Neural cell (in vitro differentiated cells): ENCODE measurements around the gene VPS13D. TPM values are rescaled to one million over a fixed set of nuclear protein-coding genes. Genes with fewer than 3 reads are reported as not detected.

Experiments
- H2AFZ ChIP-seq: fragments of 200-600, 300-800 bp; sonication (generic), shearing (Covaris generic); 2 replicates; pipeline ENCODE4 v1.6.0; 2014; ENCODE audit warnings: low read depth, mild to moderate bottlenecking, antibody characterized with exemption, low read length, moderate library complexity
- H3F3A ChIP-seq: fragments of 200-600 bp; shearing (Covaris generic); 2 replicates; pipeline ENCODE4 v1.6.1; 2016; ENCODE audit warnings: mild to moderate bottlenecking, moderate library complexity, mixed read lengths, antibody characterized with exemption, low read length; ENCODE audit not compliant: insufficient read depth, poor library complexity, severe bottlenecking
- H3K27ac ChIP-seq: fragments of 200-600, 300-800 bp; sonication (generic), shearing (Covaris generic); 2 replicates; pipeline ENCODE4 v1.5.1; 2014; ENCODE audit warnings: mild to moderate bottlenecking, low read length, moderate library complexity
- H3K27me3 ChIP-seq: fragments of 300-800, 200-600 bp; sonication (generic), shearing (Covaris generic); 2 replicates; pipeline ENCODE4 v1.6.0; 2014; ENCODE audit warnings: mild to moderate bottlenecking, low read depth, low read length, moderate library complexity; ENCODE audit not compliant: insufficient read depth
- H3K36me3 ChIP-seq: fragments of 300-800, 200-600 bp; sonication (generic), shearing (Covaris generic); 2 replicates; pipeline ENCODE4 v1.5.1; 2014; ENCODE audit warnings: mild to moderate bottlenecking, antibody characterized with exemption, low read length, moderate library complexity; ENCODE audit not compliant: insufficient read depth
- H3K4me2 ChIP-seq: fragments of 300-800, 200-600 bp; sonication (generic), shearing (Covaris generic); 2 replicates; pipeline ENCODE4 v1.6.0; 2014; ENCODE audit warnings: mild to moderate bottlenecking, low read length
- H3K4me3 ChIP-seq: fragments of 300-800, 200-600 bp; sonication (generic), shearing (Covaris generic); 2 replicates; pipeline ENCODE4 v1.5.1; 2014; ENCODE audit warnings: mild to moderate bottlenecking, low read length, moderate library complexity
- H3K79me2 ChIP-seq: fragments of 200-600 bp; shearing (Covaris generic); replicated peaks from 2 replicates; pipeline ENCODE4 v1.6.0; 2014; ENCODE audit warnings: mild to moderate bottlenecking, low read length, moderate library complexity; ENCODE audit not compliant: insufficient read depth
- H3K9ac ChIP-seq: fragments of 300-800, 200-600 bp; sonication (generic), shearing (Covaris generic); 2 replicates; pipeline ENCODE4 v1.6.1; 2016; ENCODE audit warnings: mild to moderate bottlenecking, low read length, mixed read lengths
- H3K9me2 ChIP-seq: fragments of 200-600 bp; shearing (Covaris generic); 2 replicates; pipeline ENCODE4 v1.6.1; 2016; ENCODE audit warnings: mild to moderate bottlenecking, low read length, mixed read lengths; ENCODE audit not compliant: insufficient read depth
- H3K9me3 ChIP-seq: fragments of 200-600, 300-800 bp; sonication (generic), shearing (Covaris generic); 2 replicates; pipeline ENCODE4 v1.6.1; 2016; ENCODE audit warnings: mild to moderate bottlenecking, mixed run types, low read length, moderate library complexity, mixed read lengths
- H4K20me1 ChIP-seq: fragments of 200-600 bp; shearing (Covaris generic); 2 replicates; pipeline ENCODE4 v1.6.1; 2016; ENCODE audit warnings: mild to moderate bottlenecking, mixed run types; ENCODE audit not compliant: insufficient read depth
- EP300 ChIP-seq: fragments of 450-650 bp; conservative IDR thresholded peaks from 2 replicates; pipeline ENCODE4 v1.6.1; 2014; ENCODE audit warnings: antibody characterized with exemption, mild to moderate bottlenecking, moderate library complexity; ENCODE audit not compliant: poor library complexity, severe bottlenecking
- EZH2 ChIP-seq: fragments of 200-600, 300-800 bp; shearing (Covaris generic), sonication (generic); IDR thresholded peaks from 2 replicates; pipeline ENCODE4 v1.6.1; 2014; ENCODE audit warnings: antibody characterized with exemption, low read length, borderline replicate concordance, mild to moderate bottlenecking; ENCODE audit not compliant: insufficient read depth, poor library complexity, severe bottlenecking
- MXI1 ChIP-seq: fragments of 450-650 bp; conservative IDR thresholded peaks from 2 replicates; pipeline ENCODE4 v1.6.1; 2014; ENCODE audit warnings: antibody characterized with exemption, mild to moderate bottlenecking; ENCODE audit not compliant: poor library complexity, severe bottlenecking
- POLR2AphosphoS5 ChIP-seq: IDR thresholded peaks from 2 replicates; pipeline ENCODE4 v1.6.1; 2012
- RAD21 ChIP-seq: fragments of 450-650 bp; conservative IDR thresholded peaks from 2 replicates; pipeline ENCODE4 v1.6.1; 2014; ENCODE audit warnings: antibody characterized with exemption, mild to moderate bottlenecking, moderate library complexity
- SMC3 ChIP-seq: fragments of 450-650 bp; conservative IDR thresholded peaks from 2 replicates; pipeline ENCODE4 v1.6.1; 2014; ENCODE audit warnings: antibody characterized with exemption, mild to moderate bottlenecking, moderate library complexity; ENCODE audit not compliant: poor library complexity
- TAF1 ChIP-seq: IDR thresholded peaks from 2 replicates; pipeline ENCODE4 v1.6.1; 2012; ENCODE audit warnings: low read depth
- polyA plus RNA-seq: library from polyadenylated mRNA; depleted of rRNA; stranded (reverse); fragments of >200 nt; gene quantifications from 2 replicates; pipeline ENCODE4 v1.2.3, GENCODE V29; 2014
- TF ChIP-seq, protein P1 (sequence below): IDR thresholded peaks from 2 replicates; pipeline ENCODE4 v1.6.1; 2012; ENCODE audit warnings: borderline replicate concordance
- TF ChIP-seq, protein P2 (sequence below): fragments of 450-650 bp; IDR thresholded peaks from 2 replicates; pipeline ENCODE4 v1.5.1; 2014; ENCODE audit warnings: antibody characterized with exemption, mild to moderate bottlenecking, moderate library complexity; ENCODE audit not compliant: poor library complexity, severe bottlenecking

Gene VPS13D
- polyA plus RNA-seq, 1 donor from 2014 or later: 24.5 TPM

DNA sequence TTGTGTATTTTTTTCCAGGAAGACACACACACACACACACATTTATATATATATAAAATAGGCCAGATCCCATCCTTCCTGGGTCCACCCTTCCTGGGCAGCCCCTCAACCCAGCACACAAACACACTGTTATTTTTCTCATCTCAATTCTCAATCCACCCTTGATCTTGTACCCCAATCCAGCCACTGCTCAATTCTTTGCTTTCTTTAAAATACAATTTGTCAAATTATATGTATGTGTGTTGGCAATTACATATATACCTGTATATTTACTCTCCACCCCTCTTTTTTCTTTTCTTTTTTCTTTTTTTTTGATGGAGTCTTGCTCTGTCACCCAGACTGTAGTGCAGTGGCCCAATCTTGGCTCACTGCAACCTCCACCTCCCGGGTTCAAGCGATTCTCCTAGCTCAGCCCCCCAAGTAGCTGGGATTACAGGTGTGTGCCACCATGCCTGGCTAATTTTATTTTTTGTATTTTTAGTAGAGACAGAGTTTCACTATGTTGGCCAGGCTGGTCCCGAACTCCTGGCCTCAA is 299.9 kb downstream of the VPS13D start:
- no peaks in the 10 kb centered on the region for H3K36me3 ChIP-seq
- no peaks in the 10 kb centered on the region for H3F3A ChIP-seq
- H2AFZ ChIP-seq: no peak overlapping the region
- H3K9ac ChIP-seq: no peak overlapping the region
- no peak overlapping the region for H3K4me3 ChIP-seq
- H3K4me2 ChIP-seq: no peak overlapping the region
- H3K27ac ChIP-seq: no peak overlapping the region
- H4K20me1 ChIP-seq: no peaks in the 10 kb centered on the region
- no peaks in the 10 kb centered on the region for H3K9me3 ChIP-seq
- H3K79me2 ChIP-seq: no peaks in the 10 kb centered on the region
- H3K9me2 ChIP-seq: no peaks in the 10 kb centered on the region
- H3K27me3 ChIP-seq: no peaks in the 10 kb centered on the region
- TF ChIP-seq SMC3 (no peak), TAF1 (no peak), EP300 (no peak), RAD21 (no peak), MXI1 (no peak), POLR2AphosphoS5 (no peak), EZH2 (no peak)
- TF ChIP-seq, protein P1, sequence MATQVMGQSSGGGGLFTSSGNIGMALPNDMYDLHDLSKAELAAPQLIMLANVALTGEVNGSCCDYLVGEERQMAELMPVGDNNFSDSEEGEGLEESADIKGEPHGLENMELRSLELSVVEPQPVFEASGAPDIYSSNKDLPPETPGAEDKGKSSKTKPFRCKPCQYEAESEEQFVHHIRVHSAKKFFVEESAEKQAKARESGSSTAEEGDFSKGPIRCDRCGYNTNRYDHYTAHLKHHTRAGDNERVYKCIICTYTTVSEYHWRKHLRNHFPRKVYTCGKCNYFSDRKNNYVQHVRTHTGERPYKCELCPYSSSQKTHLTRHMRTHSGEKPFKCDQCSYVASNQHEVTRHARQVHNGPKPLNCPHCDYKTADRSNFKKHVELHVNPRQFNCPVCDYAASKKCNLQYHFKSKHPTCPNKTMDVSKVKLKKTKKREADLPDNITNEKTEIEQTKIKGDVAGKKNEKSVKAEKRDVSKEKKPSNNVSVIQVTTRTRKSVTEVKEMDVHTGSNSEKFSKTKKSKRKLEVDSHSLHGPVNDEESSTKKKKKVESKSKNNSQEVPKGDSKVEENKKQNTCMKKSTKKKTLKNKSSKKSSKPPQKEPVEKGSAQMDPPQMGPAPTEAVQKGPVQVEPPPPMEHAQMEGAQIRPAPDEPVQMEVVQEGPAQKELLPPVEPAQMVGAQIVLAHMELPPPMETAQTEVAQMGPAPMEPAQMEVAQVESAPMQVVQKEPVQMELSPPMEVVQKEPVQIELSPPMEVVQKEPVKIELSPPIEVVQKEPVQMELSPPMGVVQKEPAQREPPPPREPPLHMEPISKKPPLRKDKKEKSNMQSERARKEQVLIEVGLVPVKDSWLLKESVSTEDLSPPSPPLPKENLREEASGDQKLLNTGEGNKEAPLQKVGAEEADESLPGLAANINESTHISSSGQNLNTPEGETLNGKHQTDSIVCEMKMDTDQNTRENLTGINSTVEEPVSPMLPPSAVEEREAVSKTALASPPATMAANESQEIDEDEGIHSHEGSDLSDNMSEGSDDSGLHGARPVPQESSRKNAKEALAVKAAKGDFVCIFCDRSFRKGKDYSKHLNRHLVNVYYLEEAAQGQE: no peak
- TF ChIP-seq, protein P2, sequence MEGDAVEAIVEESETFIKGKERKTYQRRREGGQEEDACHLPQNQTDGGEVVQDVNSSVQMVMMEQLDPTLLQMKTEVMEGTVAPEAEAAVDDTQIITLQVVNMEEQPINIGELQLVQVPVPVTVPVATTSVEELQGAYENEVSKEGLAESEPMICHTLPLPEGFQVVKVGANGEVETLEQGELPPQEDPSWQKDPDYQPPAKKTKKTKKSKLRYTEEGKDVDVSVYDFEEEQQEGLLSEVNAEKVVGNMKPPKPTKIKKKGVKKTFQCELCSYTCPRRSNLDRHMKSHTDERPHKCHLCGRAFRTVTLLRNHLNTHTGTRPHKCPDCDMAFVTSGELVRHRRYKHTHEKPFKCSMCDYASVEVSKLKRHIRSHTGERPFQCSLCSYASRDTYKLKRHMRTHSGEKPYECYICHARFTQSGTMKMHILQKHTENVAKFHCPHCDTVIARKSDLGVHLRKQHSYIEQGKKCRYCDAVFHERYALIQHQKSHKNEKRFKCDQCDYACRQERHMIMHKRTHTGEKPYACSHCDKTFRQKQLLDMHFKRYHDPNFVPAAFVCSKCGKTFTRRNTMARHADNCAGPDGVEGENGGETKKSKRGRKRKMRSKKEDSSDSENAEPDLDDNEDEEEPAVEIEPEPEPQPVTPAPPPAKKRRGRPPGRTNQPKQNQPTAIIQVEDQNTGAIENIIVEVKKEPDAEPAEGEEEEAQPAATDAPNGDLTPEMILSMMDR: no peak

DNA sequence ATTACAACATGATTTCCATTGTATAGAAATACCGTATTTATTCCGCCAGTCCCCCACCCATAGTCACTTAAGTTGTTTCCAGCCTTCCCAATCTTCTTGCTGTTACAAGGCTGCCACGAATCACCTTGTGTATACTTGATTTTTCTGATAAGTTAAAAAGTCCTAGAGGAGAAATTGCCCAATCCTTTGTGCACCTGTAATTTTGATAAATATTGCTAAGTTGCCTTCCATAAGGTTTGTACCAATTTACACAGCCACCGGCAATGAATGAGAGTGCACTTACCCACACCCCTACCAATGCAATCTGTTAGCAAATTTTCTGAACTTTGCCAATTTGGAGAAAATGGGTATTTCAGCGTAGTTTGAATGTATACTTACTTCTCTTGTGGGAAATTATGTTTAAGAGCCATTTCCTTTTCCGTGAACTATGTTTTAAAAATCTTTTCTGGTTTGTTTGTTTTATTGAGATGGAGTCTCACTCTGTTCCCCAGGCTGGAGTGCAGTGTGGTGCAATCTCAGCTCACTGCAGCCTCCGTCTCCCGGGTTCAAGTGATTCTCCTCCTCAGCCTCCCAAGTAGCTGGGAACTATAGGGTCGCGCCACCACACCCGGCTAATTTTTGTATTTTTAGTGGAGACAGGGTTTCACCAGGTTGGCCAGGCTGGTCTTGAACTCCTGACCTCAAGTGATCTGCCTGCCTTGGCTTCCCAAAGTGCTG is 300.8 kb downstream of the VPS13D start:
- H3K9me3 ChIP-seq: no peaks in the 10 kb centered on the region
- no peak overlapping the region for H3K9ac ChIP-seq
- H4K20me1 ChIP-seq: no peaks in the 10 kb centered on the region
- no peaks in the 10 kb centered on the region for H3K27me3 ChIP-seq
- H3K79me2 ChIP-seq: no peaks in the 10 kb centered on the region
- H3K9me2 ChIP-seq: no peaks in the 10 kb centered on the region
- no peak overlapping the region for H3K4me2 ChIP-seq
- no peak overlapping the region for H3K27ac ChIP-seq
- TF ChIP-seq RAD21: no peak
- no peak for TF ChIP-seq TAF1
- TF ChIP-seq POLR2AphosphoS5: no peak
- TF ChIP-seq, protein P1: no peak
- TF ChIP-seq EP300: no peak
- no peak for TF ChIP-seq MXI1
- TF ChIP-seq EZH2: no peak
- TF ChIP-seq SMC3: no peak
- TF ChIP-seq, protein P2: no peak
- H3K4me3 ChIP-seq: no peak overlapping the region
- no peaks in the 10 kb centered on the region for H3K36me3 ChIP-seq
- no peak overlapping the region for H2AFZ ChIP-seq
- H3F3A ChIP-seq: no peaks in the 10 kb centered on the region
